Measurements from ENCODE around the gene MRGPRX1.
"Not testable (repeated sequence)": the region's sequence is repeated elsewhere in the genome, so short reads cannot be mapped to it uniquely, and the experiment has no call there.

DNA sequence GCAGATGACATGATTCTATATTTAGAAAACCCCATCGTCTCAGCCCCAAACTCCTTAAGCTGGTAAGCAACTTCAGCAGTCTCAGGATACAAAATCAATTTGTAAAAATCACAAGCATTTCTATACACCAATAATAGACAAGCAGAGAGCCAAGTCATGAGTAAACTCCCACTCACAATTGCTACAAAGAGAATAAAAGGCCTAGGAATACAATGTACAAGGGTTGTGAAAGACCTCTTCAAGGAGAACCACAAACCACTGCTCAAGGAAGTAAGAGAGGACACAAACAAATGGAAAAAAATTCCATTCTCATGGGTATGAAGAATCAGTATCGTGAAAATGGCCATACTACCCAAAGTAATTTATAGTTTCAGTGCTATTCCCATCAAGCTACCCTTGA is 13.8 kb downstream of the MRGPRX1 start:
- TF ChIP-seq, protein P1, sequence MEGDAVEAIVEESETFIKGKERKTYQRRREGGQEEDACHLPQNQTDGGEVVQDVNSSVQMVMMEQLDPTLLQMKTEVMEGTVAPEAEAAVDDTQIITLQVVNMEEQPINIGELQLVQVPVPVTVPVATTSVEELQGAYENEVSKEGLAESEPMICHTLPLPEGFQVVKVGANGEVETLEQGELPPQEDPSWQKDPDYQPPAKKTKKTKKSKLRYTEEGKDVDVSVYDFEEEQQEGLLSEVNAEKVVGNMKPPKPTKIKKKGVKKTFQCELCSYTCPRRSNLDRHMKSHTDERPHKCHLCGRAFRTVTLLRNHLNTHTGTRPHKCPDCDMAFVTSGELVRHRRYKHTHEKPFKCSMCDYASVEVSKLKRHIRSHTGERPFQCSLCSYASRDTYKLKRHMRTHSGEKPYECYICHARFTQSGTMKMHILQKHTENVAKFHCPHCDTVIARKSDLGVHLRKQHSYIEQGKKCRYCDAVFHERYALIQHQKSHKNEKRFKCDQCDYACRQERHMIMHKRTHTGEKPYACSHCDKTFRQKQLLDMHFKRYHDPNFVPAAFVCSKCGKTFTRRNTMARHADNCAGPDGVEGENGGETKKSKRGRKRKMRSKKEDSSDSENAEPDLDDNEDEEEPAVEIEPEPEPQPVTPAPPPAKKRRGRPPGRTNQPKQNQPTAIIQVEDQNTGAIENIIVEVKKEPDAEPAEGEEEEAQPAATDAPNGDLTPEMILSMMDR (IDR thresholded peaks at IDR 0.05) = not testable (repeated sequence)
- not testable (repeated sequence) for TF ChIP-seq EP300, POLR2A (IDR thresholded peaks at IDR 0.05)
